ENCODE measurements around the gene LDB3. TPM values are rescaled to one million over a fixed set of nuclear protein-coding genes. Genes with fewer than 3 reads are reported as not detected.
"Not testable (repeated sequence)": the region's sequence is repeated elsewhere in the genome, so short reads cannot be mapped to it uniquely, and the experiment has no call there.

Gene LDB3
- polyA plus RNA-seq (ENCODE audit: insufficient read length in 4 of 4) = under 1 TPM; 0.68 to 0.87 (median 0.71) TPM

DNA sequence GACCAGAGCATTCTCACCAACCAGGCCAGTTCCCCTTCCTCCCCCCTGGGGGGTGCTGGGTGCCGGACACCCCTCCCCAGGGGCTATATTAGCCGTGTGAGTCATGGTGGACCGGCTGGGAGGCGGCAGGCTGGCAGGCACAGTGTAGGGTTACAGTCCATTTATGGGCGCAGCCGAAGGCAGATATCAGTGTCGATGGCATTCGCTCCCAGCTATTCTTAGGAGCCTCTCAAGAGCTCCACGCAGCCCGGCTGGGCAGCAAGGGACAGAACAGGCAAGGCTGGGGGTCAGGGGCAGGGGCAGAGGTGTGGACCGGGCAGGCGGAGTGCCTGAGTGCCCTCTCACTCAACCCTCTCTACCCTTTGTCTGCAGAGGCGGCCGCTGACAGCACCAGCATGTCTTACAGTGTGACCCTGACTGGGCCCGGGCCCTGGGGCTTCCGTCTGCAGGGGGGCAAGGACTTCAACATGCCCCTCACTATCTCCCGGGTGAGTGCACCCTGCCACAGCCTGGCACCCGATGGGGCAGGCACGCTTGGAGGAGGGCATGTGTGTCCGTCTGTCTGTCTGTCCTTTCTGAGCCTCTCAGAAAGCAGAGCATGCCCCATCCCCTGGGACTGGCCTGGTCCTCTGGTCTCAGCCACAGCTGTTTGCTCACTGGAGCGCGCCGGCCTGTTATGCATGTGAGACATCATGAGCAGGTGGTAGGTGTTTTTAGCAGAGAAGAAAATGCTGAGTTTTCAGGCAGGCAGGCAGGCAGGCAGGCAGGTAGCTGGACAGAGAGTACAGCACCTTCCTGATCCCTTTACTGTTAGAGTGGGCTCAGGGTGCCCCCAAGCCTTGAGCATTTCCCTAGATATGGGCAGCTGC is at the start of gene LDB3:
LDB3 (plus strand) TSS at position 215 of the 869 bp plus-strand sequence; CDS start at position 396, 181 bp downstream.
- no peak for DNase-seq (ENCODE audit: low read depth in 4 of 4, low spot score in 3 of 4)

GRCh38 chr10:86628311-86628710 is 40.0 kb upstream of the LDB3 start:
- DNase-seq (ENCODE audit: low read depth in 4 of 4, low spot score in 3 of 4) = no peak

DNA sequence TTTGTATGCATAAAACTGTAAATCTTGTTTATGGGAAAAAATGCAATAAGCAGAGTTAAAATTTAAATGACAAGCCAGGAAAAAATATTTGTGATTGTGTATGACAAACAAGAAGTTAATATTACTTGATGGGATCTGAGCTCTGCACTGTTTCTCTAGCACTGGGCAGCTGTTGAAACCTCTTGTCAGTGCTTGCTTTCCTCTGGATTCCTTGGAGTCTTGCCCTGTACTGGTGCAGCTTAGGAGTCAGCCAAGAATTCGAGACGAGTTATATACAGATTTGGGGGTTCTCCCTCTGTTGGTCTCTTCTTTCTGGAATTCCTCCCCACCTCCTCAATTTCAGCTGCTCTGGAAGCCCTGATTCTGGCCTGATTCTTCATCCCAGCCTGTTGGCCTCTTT is 38.2 kb upstream of the LDB3 start:
- DNase-seq (ENCODE audit: low read depth in 4 of 4, low spot score in 3 of 4) = no peak

DNA sequence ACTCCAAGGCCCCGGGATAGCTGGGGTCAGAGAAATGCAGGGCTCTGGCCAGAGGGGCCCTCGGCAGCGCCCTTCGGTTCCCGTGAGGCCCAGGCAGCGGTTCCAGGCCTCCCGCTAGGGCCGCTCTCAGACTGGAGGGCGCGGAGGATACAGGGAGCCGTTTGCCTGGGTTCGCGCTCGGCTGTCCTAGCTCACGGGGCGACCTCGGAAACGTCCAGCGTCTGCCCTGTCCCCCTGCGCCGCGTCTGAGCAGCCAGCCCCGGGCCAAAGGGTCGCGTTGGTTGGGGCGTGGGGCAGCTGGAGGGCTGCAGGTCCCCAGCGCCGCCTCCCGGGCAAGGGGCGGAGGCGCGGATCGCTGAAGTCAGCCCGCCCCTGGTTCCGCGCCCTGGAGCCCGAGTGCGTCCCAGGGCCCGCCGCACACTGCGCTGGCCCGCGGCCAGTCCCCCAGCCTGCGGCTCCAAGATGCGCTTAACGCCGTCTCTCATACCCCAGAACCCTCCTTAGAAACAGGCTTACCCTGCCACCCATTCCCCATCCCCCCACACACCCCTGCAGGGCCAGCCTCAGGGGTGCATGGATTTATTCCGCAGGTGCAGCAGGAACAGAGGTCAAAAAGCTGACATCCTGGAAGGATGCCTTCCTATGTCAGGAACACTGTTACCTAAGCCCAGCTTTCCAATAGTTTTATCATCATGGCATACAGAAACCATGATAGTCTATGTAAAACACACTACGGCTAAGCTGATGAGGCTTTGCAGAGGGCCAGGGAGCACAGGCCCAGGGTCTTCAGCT is 36.1 kb upstream of the LDB3 start:
- DNase-seq (ENCODE audit: low read depth in 4 of 4, low spot score in 3 of 4) = no peak

DNA sequence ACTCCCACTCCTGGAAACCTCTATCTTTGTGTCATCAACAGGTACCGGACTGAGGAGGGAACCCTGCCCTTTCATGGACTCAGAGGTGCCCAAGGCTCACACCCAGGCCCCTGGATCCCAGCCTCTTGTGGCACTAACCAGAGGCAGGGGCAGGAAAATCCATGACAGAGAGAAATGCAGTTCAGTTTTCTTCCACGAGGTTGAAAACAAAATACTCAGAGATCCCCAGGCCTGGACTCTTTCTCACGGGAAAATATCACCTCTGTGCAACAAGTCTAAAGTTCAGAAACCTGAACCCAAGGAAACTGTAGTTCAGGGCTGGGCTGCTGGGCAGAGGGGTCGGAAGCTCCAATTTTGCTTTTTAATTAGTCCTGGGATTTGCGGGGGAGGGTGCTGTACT is 35.4 kb upstream of the LDB3 start:
- no peak for DNase-seq (ENCODE audit: low read depth in 4 of 4, low spot score in 3 of 4)

GRCh38 chr10:86635402-86635801 is 32.9 kb upstream of the LDB3 start:
- no peak for DNase-seq (ENCODE audit: low read depth in 4 of 4, low spot score in 3 of 4)

DNA sequence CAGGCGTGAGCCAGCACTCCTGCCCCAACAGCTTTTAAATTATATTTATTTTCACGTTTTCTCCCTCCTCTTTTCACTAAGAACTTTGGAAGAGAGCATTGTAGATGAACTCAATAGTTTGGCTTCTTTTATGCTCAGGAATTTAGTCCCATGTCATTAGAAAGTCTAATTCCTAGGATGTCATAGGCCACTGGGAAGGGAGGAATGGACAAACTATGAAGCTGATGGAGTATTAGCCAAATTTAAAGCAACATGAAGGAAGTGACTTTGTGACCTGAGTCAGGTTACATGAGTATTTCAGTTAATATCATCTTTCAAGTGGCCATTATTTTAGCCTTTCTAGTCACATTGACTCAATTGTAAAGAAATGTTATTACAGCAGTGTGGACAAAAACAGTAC is 32.0 kb upstream of the LDB3 start:
- DNase-seq (ENCODE audit: low read depth in 4 of 4, low spot score in 3 of 4) = no peak

DNA sequence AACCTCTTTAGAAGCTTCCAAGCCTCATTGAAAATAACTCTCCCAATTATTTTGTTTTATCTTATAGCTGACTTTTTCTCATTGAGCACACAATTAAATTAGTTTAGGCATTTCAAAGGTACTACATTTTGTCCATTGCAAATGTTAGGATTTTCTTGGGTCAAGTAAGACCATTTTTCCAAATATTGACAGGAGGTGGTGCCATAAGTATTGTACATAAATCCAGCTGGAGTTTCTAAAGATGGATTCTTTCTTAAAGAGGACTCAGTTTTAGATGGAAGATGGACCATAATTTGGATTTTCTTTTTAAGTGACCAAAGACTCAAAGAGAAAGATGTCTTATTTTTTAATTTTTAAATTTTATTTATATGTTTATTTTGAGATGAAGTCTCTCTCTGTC is 26.3 kb upstream of the LDB3 start:
- no peak for DNase-seq (ENCODE audit: low read depth in 4 of 4, low spot score in 3 of 4)

DNA sequence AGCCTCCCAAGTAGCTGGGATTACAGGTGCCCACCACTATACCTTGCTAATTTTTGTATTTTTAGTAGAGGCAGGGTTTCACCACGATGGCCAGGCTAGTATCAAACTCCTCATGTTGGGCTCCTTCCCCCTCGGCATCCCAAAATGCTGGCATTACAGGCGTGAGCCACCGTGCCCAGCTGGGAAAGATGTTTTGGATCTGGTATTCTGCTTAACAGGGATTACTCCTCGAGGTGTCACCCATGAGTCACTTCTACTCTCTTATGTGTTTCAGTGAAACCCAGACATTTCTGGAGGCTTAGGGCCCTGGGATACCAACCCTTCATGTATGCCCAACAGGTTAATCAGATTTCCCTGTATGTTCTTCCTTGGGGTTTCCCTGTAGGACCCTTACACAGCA is 25.8 kb upstream of the LDB3 start:
- DNase-seq (ENCODE audit: low read depth in 4 of 4, low spot score in 3 of 4) = no peak

DNA sequence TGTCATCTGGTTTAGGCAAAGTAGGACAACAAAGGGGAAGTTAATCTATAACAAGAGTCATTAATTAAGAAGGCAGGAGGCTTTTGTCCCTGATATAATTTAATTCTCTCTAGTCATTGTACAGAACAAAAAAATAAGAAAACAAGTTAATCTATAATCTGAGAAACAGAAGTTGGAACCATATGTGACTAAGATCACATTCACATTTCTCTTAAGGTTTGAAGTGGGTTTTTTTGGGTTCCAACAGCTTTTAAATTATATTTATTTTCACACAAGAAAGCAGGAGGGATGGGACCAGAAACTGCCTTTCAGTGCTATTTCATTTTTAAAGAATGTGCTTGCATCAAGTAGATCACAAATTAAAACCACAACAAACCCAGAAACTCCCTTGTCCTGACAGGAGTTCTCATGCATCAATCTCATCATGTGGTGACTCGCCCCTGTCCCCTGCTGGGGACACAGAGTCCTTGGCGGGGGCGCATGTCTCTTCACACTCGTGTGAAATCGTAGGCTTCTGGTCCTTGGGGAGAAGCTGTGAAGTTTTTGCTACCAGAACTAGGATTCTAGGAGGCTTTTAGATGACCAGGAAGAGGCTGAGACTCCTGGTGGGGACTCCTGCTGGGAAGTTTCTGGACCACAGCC is 24.0 kb upstream of the LDB3 start:
- DNase-seq (ENCODE audit: low read depth in 4 of 4, low spot score in 3 of 4) = no peak

GRCh38 chr10:86644794-86645445 is 23.4 kb upstream of the LDB3 start:
- no peak for DNase-seq (ENCODE audit: low read depth in 4 of 4, low spot score in 3 of 4)

- DNase-seq (ENCODE audit: low read depth in 4 of 4, low spot score in 3 of 4) = not testable (repeated sequence)
These were observed 22.6 kb upstream of the LDB3 start for GRCh38 chr10:86645621-86646165.

DNA sequence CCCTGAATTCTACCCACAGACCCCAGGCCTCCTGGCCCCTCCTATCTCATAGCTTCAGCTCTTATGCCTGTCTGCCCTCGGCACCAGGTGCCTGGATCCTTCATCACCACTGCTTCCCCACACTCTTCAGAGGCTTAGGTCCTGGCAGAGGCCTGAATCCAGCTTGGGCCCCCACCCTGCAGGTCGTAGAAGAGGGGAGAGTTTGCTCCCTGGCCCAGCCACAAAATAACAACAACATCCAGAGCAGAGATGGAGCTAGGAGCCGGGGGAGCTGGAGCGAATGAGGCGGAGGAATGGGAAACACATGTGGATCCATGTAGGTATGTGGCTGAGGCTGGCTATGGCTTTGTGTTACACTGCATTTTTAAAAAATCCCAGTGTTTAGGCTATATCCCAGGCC is 21.8 kb upstream of the LDB3 start:
- DNase-seq (ENCODE audit: low read depth in 4 of 4, low spot score in 3 of 4) = no peak

DNA sequence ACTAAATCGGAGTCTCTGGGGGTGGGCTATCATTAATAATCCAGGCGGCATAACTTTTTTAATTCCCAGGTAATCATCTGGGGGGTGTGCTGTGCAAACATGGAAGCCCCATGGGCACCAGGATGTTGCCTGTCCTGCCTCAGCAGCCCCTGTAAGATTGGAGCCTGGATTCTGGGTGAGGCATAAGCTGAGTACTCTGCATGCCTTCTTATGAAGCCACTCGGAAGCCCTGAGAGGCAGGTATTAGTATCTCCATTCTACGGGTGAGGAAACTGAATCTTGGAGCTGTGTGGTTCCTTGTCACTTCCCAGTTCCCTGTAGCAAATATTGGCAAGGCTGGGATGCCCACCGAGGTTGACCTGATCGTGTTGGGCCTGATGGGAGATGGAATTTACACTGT is 21.4 kb upstream of the LDB3 start:
- no peak for DNase-seq (ENCODE audit: low read depth in 4 of 4, low spot score in 3 of 4)

DNA sequence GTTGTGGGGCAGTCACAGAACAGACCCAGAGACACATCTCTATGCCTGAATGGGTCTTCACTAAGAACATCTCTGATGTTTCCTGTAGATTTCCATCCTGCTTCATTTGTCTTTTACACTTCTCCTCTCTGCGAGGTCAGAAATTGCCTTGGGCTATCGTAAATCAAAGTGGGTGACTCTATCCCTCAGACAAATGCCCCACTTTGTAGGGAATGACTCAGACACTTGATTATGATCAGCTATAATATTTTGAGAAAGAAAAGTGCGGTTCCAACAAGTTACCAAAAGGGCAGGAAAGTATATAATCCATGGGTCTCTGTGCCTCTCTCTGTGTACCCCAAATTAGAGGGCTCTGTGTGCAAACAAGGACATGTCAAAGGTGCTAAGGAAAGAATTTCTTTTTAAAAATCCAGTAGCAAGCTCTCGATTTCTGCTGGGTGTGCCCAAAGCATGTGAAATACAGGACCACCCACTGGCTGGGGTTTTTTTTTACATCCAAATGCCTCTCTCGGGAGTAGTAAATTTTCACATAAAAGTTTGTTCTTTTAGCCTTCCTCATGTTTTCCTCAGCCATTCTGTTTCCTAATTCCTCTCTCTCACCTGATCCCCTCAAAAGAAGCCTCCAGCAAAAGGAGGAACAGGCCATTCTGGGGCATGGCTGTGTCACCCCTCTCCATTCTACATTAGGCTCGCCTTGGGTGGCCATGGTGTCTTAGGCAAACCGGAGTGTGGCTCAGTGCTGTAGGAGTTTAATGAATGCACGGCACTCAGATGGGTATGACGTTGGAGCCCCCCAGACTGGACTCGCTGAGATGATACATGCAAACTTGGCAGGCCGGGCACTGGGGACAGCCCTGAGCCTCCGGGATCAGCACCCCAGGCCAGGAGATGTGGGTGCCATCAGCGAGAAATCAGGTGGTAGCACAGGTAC is 20.3 kb upstream of the LDB3 start:
- DNase-seq (ENCODE audit: low read depth in 4 of 4, low spot score in 3 of 4) = no peak

DNA sequence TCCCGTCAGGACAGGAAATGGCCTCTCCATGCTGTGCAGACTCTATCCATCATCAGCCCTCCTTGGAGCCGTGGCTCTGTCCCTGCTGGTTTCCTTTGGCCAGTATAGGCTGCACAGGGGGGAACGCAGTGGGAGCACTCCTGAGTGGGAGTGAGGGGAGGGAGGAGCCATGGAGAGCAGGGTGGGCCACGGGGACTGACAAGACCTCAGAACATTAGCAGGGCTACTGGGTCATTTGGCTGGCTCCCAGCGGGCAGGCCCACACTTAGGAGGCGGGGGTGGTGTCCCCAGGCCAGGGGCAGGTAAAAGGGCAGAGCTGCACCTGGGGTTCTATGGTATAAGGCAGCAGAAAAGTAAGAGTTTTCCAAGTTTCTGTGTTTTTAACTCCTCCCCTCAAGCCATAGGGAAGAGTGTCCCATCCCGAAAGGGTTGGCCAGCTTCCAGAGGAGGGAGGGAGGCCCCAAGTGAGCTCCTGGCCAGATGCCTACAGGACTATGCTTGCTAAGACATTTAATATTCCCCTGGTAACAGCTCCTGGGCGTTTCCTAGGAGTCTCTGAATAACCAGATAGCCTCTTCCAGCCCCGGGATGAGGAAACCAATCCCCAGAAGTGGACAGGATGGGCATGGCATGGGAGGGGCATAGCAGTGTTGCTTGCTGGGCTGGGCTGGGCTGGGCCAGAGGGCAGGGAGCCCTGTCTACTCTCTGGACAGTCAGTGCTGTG is 19.4 kb upstream of the LDB3 start:
- no peak for DNase-seq (ENCODE audit: low read depth in 4 of 4, low spot score in 3 of 4)

DNA sequence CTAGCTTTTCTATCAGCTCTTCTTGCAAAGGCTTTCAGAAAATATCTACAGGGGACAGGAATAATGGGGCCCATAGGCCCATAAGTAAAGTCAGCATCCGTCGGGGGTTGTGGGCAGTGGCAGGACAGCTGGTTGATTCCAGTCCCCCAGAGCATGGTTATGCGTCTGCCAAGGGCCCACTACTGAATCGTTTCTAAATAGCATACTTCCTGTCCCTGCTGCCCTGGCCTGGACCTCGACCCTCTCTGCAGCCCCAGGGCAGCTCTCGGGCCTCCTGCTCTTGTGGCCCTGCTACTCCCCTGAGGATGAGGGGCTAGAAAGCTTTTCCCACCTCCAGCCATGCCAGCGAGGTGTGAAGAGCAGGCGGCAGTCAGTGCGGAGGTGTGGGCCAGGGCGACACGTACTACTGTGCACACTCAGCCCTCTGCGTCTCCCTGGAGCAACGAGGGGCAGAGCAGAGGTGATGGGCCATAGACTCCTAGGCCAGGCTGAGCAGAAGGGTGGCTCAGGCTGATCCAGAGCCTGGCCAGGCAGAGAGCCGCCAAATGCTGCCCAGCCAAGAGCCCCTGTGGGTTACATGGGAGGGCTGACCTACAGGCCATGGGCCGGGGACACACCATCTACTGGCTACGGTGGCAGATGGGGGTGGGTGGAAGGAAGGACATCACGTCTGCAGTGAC is 18.7 kb upstream of the LDB3 start:
- no peak for DNase-seq (ENCODE audit: low read depth in 4 of 4, low spot score in 3 of 4)

DNA sequence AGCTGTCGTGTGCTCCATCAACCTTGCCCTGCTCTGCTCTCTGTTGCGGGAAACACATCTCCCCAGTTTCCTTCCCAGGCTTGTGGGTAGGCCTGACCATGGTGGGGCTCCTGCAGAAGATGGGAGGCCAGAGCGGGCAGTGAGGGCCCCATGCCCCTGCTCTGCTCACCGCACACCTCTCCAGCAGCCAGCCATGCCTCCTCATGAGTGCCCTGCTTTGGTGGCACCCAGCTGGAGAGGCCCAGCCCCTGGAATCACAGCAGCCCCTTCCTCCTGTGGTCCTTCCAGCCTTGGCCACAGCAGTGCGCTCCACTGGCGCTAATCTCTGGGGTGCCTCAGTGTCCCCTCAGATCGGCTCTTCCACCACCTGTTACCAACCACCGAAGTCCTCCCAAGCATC is 18.2 kb upstream of the LDB3 start:
- no peak for DNase-seq (ENCODE audit: low read depth in 4 of 4, low spot score in 3 of 4)

Measured in left renal pelvis (tissue), 4 donors.